Activated T-helper 2 cell treated with anti-CD3 and anti-CD28 coated beads, Interferon-gamma antibody, Interleukin-2, Interleukin-4, amounts not matched to agents 10 μg/mL and 5 μg/mL and 100 μg/mL, durations not matched to agents 14 hours and 24 hours and 36 hours (primary cell): Measurements from ENCODE around the gene HERC2. TPM values are rescaled to one million over a fixed set of nuclear protein-coding genes. Genes with fewer than 3 reads are reported as not detected.
"Not testable (repeated sequence)": the region's sequence is repeated elsewhere in the genome, so short reads cannot be mapped to it uniquely, and the experiment has no call there.

ENCODE experiments used
- DNase-seq: peaks from one replicate; pipeline ENCODE4 v3.0.0; 2021; ENCODE audit warnings: low spot score
- H3K27ac Mint-ChIP-seq: one replicate; pipeline ENCODE4 v1.8.0; 2021; ENCODE audit warnings: mixed read lengths
- H3K27me3 Mint-ChIP-seq: one replicate; pipeline ENCODE4 v1.8.0; 2021; ENCODE audit warnings: low read depth, mixed read lengths
- H3K36me3 Mint-ChIP-seq: one replicate; pipeline ENCODE4 v1.8.0; 2021; ENCODE audit warnings: low read depth, mixed read lengths
- H3K4me1 Mint-ChIP-seq: one replicate; pipeline ENCODE4 v1.8.0; 2021; ENCODE audit warnings: low read depth, mixed read lengths
- H3K4me3 Mint-ChIP-seq: one replicate; pipeline ENCODE4 v1.8.0; 2021; ENCODE audit warnings: low read depth, mild to moderate bottlenecking, moderate library complexity, mixed read lengths
- H3K9me3 Mint-ChIP-seq: one replicate; pipeline ENCODE4 v1.8.0; 2021; ENCODE audit warnings: mixed read lengths
- intact Hi-C: fragments of 100-400 bp; cut with micrococcal nuclease; formaldehyde crosslinking; loops from one replicate; pipeline ENCODE4 v1.15.1; 2023
- total RNA-seq: library from RNA; stranded (reverse); gene quantifications from 2 replicates; pipeline ENCODE4 v1.2.3, GENCODE V29; 2022

HERC2 gene
- total RNA-seq, 1 donor from 2014 or later, result 47.4 TPM

- H3K27me3 Mint-ChIP-seq, intact Hi-C loops: not testable (repeated sequence)
Measured at GRCh38 chr15:28231743-28232142, 90.2 kb downstream of the HERC2 start.

GRCh38 chr15:28231336-28231735 lies 90.6 kb downstream of the HERC2 start:
- H3K9me3 Mint-ChIP-seq, H3K27me3 Mint-ChIP-seq, H3K4me1 Mint-ChIP-seq, H3K27ac Mint-ChIP-seq, DNase-seq, intact Hi-C loops, H3K4me3 Mint-ChIP-seq: not testable (repeated sequence)
- peaks cover 31% of the 10 kb centered on the region for H3K36me3 Mint-ChIP-seq

More at GRCh38 chr15:28231743-28232142, 90.2 kb downstream of the HERC2 start:
- H3K27ac Mint-ChIP-seq, H3K9me3 Mint-ChIP-seq, DNase-seq, H3K4me1 Mint-ChIP-seq, H3K4me3 Mint-ChIP-seq: not testable (repeated sequence)
- H3K36me3 Mint-ChIP-seq, result peaks cover 29% of the 10 kb centered on the region

- H3K4me1 Mint-ChIP-seq, H3K27ac Mint-ChIP-seq, DNase-seq, intact Hi-C loops, H3K4me3 Mint-ChIP-seq, H3K27me3 Mint-ChIP-seq, H3K9me3 Mint-ChIP-seq: not testable (repeated sequence)
- peaks cover 32% of the 10 kb centered on the region for H3K36me3 Mint-ChIP-seq
Measured at GRCh38 chr15:28228990-28229640, 92.9 kb downstream of the HERC2 start.

- Mint-ChIP-seq H3K4me1 (no peaks in the 10 kb centered on the region), H3K27ac (no peak overlapping the region), H3K36me3 (peaks cover 32% of the 10 kb centered on the region), H3K27me3 (no peaks in the 10 kb centered on the region), H3K4me3 (no peak overlapping the region), H3K9me3 (no peaks in the 10 kb centered on the region)
- no peak for DNase-seq
- intact Hi-C loops, result no loop called here
Measured at GRCh38 chr15:28228096-28228495, 93.9 kb downstream of the HERC2 start.

GRCh38 chr15:28227303-28227702 lies 94.7 kb downstream of the HERC2 start:
- DNase-seq, H3K27me3 Mint-ChIP-seq, H3K4me3 Mint-ChIP-seq, H3K27ac Mint-ChIP-seq, H3K9me3 Mint-ChIP-seq, H3K4me1 Mint-ChIP-seq, intact Hi-C loops: not testable (repeated sequence)
- H3K36me3 Mint-ChIP-seq, result peaks cover 27% of the 10 kb centered on the region

- H3K27me3 Mint-ChIP-seq, H3K4me3 Mint-ChIP-seq, intact Hi-C loops, H3K4me1 Mint-ChIP-seq, H3K27ac Mint-ChIP-seq, H3K9me3 Mint-ChIP-seq, DNase-seq: not testable (repeated sequence)
- peaks cover 31% of the 10 kb centered on the region for H3K36me3 Mint-ChIP-seq
Measured at GRCh38 chr15:28222612-28223011, 99.4 kb downstream of the HERC2 start.

GRCh38 chr15:28221696-28222095 lies 100.3 kb downstream of the HERC2 start:
- H3K27me3 Mint-ChIP-seq, H3K27ac Mint-ChIP-seq, H3K4me1 Mint-ChIP-seq, intact Hi-C loops, DNase-seq, H3K4me3 Mint-ChIP-seq, H3K9me3 Mint-ChIP-seq: not testable (repeated sequence)
- H3K36me3 Mint-ChIP-seq, result peaks cover 28% of the 10 kb centered on the region

GRCh38 chr15:28219116-28219515 lies 102.9 kb downstream of the HERC2 start:
- Mint-ChIP-seq H3K36me3 (peaks cover 17% of the 10 kb centered on the region), H3K4me3 (no peak overlapping the region), H3K27me3 (no peaks in the 10 kb centered on the region), H3K4me1 (no peaks in the 10 kb centered on the region), H3K9me3 (no peaks in the 10 kb centered on the region), H3K27ac (no peak overlapping the region)
- intact Hi-C loops, result no loop called here
- DNase-seq, result no peak

- H3K9me3 Mint-ChIP-seq, H3K27ac Mint-ChIP-seq, DNase-seq, intact Hi-C loops, H3K27me3 Mint-ChIP-seq, H3K4me3 Mint-ChIP-seq, H3K4me1 Mint-ChIP-seq: not testable (repeated sequence)
- peaks cover 21% of the 10 kb centered on the region for H3K36me3 Mint-ChIP-seq
Measured at GRCh38 chr15:28216946-28217546, 104.9 kb downstream of the HERC2 start.

- peaks cover 22% of the 10 kb centered on the region for H3K36me3 Mint-ChIP-seq
- H3K4me1 Mint-ChIP-seq, H3K27ac Mint-ChIP-seq, DNase-seq, intact Hi-C loops, H3K9me3 Mint-ChIP-seq, H3K4me3 Mint-ChIP-seq, H3K27me3 Mint-ChIP-seq: not testable (repeated sequence)
Measured at GRCh38 chr15:28215521-28215920, 106.5 kb downstream of the HERC2 start.

- DNase-seq, H3K4me3 Mint-ChIP-seq, H3K9me3 Mint-ChIP-seq, H3K27me3 Mint-ChIP-seq, intact Hi-C loops, H3K27ac Mint-ChIP-seq, H3K4me1 Mint-ChIP-seq: not testable (repeated sequence)
- peaks cover 18% of the 10 kb centered on the region for H3K36me3 Mint-ChIP-seq
Measured at GRCh38 chr15:28214006-28214790, 107.8 kb downstream of the HERC2 start.

- H3K27me3 Mint-ChIP-seq, H3K4me1 Mint-ChIP-seq, H3K4me3 Mint-ChIP-seq, DNase-seq, H3K27ac Mint-ChIP-seq, intact Hi-C loops, H3K9me3 Mint-ChIP-seq: not testable (repeated sequence)
- H3K36me3 Mint-ChIP-seq, result peaks cover 15% of the 10 kb centered on the region
Measured at GRCh38 chr15:28213393-28213792, 108.6 kb downstream of the HERC2 start.

- Mint-ChIP-seq H3K27me3 (no peaks in the 10 kb centered on the region), H3K4me3 (no peak overlapping the region), H3K9me3 (no peaks in the 10 kb centered on the region), H3K36me3 (peaks cover 16% of the 10 kb centered on the region), H3K4me1 (no peaks in the 10 kb centered on the region), H3K27ac (no peak overlapping the region)
- intact Hi-C loops, result no loop called here
- no peak for DNase-seq
Measured at GRCh38 chr15:28208583-28208982, 113.4 kb downstream of the HERC2 start.
